OCI-LY1 (cell line): ENCODE data around the gene ZBTB46.

ENCODE experiments used
- CTCF ChIP-seq: fragments of 200-600 bp; sonication (generic), shearing (Covaris generic); IDR thresholded peaks from 2 replicates; pipeline ENCODE4 v1.5.1; 2017; ENCODE audit warnings: mild to moderate bottlenecking, antibody characterized with exemption, low read length, moderate library complexity, mixed read lengths
- EZH2 ChIP-seq: fragments of 200-600 bp; sonication (generic), shearing (Covaris generic); IDR thresholded peaks from 2 replicates; pipeline ENCODE4 v1.8.0; 2017; ENCODE audit warnings: borderline replicate concordance, mixed run types, mild to moderate bottlenecking, antibody characterized with exemption, low read length, moderate library complexity, mixed read lengths

- TF ChIP-seq CTCF (no peak), EZH2 (no peak)
Measured at GRCh38 chr20:63701051-63701328, 130.1 kb downstream of the ZBTB46 start.
